GM06990 (cell line): ENCODE data around the gene FOSL1.

Experiments used
- DNase-seq: peaks from one replicate; pipeline ENCODE4 v3.0.0-alpha.2; 2011; ENCODE audit not compliant: insufficient read length; ENCODE audit errors: extremely low read depth
- H3K27me3 ChIP-seq: replicated peaks from 2 replicates; pipeline ENCODE4 v1.6.0; 2011; ENCODE audit warnings: low read length; ENCODE audit not compliant: control insufficient read depth, insufficient read depth
- H3K36me3 ChIP-seq: 2 replicates; pipeline ENCODE4 v1.5.1; 2011; ENCODE audit warnings: low read length; ENCODE audit not compliant: control insufficient read depth, insufficient read depth
- H3K4me3 ChIP-seq: replicated peaks from 2 replicates; pipeline ENCODE4 v1.5.1; 2011; ENCODE audit warnings: low read depth, mild to moderate bottlenecking, control low read depth, low read length
- TF ChIP-seq, protein P1 (sequence below): IDR thresholded peaks from 2 replicates; pipeline ENCODE4 v1.5.1; 2011; ENCODE audit warnings: low read length, control low read depth, mild to moderate bottlenecking, inconsistent platforms; ENCODE audit not compliant: insufficient read depth, poor library complexity, severe bottlenecking

Gene FOSL1

GRCh38 chr11:65945430-65945911 lies 45.3 kb upstream of the FOSL1 start, which contains the start of gene TSGA10IP:
TSS of gene TSGA10IP (plus strand) at chr11:65945480. CDS start at chr11:65945676, 196 bp downstream.
- Histone ChIP-seq H3K4me3 (no peak within 1 kb of the TSS), H3K36me3 (no peaks in the 10 kb centered on the region), H3K27me3 (no peaks in the 10 kb centered on the region)
- no peak for DNase-seq
- TF ChIP-seq, protein P1, sequence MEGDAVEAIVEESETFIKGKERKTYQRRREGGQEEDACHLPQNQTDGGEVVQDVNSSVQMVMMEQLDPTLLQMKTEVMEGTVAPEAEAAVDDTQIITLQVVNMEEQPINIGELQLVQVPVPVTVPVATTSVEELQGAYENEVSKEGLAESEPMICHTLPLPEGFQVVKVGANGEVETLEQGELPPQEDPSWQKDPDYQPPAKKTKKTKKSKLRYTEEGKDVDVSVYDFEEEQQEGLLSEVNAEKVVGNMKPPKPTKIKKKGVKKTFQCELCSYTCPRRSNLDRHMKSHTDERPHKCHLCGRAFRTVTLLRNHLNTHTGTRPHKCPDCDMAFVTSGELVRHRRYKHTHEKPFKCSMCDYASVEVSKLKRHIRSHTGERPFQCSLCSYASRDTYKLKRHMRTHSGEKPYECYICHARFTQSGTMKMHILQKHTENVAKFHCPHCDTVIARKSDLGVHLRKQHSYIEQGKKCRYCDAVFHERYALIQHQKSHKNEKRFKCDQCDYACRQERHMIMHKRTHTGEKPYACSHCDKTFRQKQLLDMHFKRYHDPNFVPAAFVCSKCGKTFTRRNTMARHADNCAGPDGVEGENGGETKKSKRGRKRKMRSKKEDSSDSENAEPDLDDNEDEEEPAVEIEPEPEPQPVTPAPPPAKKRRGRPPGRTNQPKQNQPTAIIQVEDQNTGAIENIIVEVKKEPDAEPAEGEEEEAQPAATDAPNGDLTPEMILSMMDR, result no peak

DNA sequence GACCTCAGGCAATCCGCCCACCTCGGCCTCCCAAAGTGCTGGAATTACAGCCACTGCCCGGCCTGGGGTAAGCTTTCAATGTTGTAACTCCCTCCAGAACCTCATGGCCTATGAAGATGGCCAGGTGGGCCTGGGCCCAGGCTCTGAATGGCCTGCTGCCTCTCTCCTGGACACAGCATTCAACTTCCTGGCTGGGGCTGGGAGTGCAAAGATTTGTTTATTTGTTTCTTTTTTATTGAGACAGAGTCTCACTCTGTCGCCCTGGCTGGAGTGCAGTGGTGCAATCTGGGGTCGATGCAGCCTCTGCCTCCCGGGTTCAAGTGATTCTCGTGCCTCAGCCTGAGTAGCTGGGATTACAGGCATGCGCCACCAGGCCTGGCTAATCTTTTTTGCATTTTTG lies 44.6 kb upstream of the FOSL1 start:
- no peaks in the 10 kb centered on the region for H3K27me3 ChIP-seq
- no peak for DNase-seq
- H3K4me3 ChIP-seq, result no peak overlapping the region
- TF ChIP-seq, protein P1, result no peak
- H3K36me3 ChIP-seq, result no peaks in the 10 kb centered on the region

DNA sequence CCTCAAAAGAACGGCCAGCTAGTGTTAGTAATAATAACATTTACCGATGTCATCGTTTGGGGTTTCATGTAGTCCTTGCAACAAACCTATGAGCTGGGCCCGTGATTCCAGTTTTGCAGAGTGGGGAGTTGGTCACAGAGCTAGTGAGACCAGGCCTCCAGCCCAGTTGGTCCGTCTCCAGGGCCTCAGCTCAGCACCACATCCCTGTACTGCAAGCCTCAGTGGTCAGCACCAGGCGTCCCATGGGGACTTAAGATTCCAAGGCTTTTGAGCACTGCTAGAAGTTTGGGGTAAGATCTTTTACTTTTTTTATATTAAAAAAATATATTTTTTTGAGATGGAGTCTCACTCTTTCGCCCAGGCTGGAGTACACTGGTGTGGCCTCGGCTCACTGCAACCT lies 44.0 kb upstream of the FOSL1 start:
- DNase-seq, result no peak
- H3K27me3 ChIP-seq, result no peaks in the 10 kb centered on the region
- H3K36me3 ChIP-seq, result no peaks in the 10 kb centered on the region
- H3K4me3 ChIP-seq, result no peak overlapping the region
- TF ChIP-seq, protein P1, result no peak

DNA sequence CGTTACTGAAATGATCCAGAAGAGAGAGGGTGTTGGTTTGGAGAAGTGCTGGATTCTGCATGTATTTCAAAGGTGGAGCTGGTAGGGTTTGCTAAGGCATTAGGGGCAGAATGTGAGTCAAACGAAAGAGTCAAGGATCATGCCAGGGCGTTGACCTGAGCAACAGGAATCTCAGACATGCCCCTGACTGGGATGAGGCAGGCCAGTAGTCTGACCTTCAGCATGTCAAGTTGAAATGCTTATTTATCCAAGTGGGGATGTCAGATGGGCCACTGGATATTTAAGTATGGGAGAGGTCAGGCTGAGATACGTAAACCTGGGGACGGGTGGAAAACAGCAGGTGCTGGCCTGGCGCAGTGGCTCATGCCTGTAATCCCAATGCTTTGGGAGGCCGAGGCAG lies 42.3 kb upstream of the FOSL1 start:
- Histone ChIP-seq H3K4me3 (no peak overlapping the region), H3K27me3 (no peaks in the 10 kb centered on the region), H3K36me3 (no peaks in the 10 kb centered on the region)
- DNase-seq, result no peak
- TF ChIP-seq, protein P1, result no peak

DNA sequence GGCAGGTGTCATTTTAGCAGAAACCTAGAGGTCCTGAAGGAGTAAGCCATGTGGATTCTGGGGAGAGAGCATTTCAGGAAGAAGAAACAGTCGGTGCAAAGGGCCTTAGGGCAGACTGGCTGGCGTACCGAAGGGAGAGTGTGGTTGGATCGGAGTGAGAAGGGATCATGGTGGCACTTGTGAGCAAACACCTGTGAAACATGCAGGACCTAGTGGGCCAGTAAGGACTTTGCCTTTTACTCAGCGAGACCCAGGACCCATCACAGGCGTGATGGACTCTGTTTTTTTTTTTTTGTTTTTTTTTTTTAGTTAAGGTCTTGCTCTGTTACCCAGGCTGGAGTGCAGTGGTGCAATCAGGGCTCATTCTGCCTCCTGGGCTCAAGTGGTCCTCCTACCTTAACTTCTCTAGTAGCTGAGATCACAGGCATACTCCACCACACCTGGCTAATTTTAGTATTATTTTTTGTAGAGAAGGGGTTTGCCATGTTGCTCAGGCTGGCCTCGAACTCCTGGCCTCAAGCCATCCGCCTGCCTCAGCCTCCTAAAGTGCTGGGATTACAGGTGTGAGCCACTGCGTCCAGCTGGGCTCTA lies 41.6 kb upstream of the FOSL1 start:
- Histone ChIP-seq H3K4me3 (no peak overlapping the region), H3K36me3 (no peaks in the 10 kb centered on the region), H3K27me3 (no peaks in the 10 kb centered on the region)
- TF ChIP-seq, protein P1, result no peak
- no peak for DNase-seq

- DNase-seq, result no peak
- Histone ChIP-seq H3K36me3 (no peaks in the 10 kb centered on the region), H3K27me3 (no peaks in the 10 kb centered on the region), H3K4me3 (no peak overlapping the region)
- TF ChIP-seq, protein P1, result no peak
Observed at GRCh38 chr11:65937766-65938165, 37.6 kb upstream of the FOSL1 start.
